GM18951 (cell line): ENCODE results near the gene ADGB.

Experiments used
- POLR2A ChIP-seq: IDR thresholded peaks from 4 replicates; pipeline ENCODE4 v1.6.1; 2011; ENCODE audit warnings: mild to moderate bottlenecking; ENCODE audit not compliant: insufficient read length, insufficient read depth; ENCODE audit errors: extremely low read depth
- in situ Hi-C: fragments of 300-500 bp; cut with MboI; formaldehyde crosslinking; loops from one replicate; pipeline ENCODE4 v1.12.0; 2022; ENCODE audit warnings: low sequenced_read_pairs, mixed read lengths, inconsistent platforms; ENCODE audit not compliant: unreplicated experiment

Gene ADGB

GRCh38 chr6:146857980-146858347 is 259.2 kb downstream of the ADGB start:
- in situ Hi-C loops: loop anchor here (25.0 kb wide), 1 partner anchor 429 kb away; no protein-coding TSS in a partner anchor
- TF ChIP-seq POLR2A: no peak

GRCh38 chr6:146859206-146859605 is 260.4 kb downstream of the ADGB start:
- in situ Hi-C loops: loop anchor here (25.0 kb wide), 1 partner anchor 428 kb away; no protein-coding TSS in a partner anchor
- no peak for TF ChIP-seq POLR2A

DNA sequence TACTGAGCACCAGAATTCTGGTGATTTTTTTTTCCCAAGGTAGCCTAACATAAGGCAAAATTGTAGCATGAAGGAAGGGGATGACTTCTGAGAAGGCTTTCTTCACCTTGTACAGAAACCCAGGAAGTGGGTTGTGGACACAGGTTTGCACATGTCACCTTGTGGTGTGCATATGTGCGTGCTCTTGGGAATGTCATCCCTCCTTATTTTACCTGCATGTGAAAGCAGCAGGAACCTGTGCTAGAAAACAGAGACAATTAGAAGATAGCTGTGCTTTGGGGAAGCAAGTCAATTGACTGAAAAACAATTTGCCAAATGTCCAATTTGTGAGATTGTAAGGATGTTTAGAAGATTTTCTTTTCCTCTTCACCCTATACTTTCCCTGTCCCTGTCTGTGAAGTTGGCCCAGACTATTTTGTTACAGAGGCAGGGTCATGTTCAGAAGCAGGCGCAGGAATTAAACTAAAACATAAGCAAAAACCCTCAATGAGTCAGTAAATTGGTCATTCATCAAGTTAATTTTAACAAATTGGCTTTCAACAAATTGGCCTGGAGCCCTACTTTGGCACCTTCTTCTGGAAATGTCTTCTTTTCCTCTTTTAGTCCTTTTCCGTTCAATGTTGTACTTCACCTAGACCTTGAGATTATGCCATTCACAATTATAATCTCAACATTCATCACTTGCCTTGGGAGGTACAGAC is 261.2 kb downstream of the ADGB start:
- TF ChIP-seq POLR2A: no peak
- in situ Hi-C loops: loop anchor here (25.0 kb wide), 1 partner anchor 427 kb away; no protein-coding TSS in a partner anchor

DNA sequence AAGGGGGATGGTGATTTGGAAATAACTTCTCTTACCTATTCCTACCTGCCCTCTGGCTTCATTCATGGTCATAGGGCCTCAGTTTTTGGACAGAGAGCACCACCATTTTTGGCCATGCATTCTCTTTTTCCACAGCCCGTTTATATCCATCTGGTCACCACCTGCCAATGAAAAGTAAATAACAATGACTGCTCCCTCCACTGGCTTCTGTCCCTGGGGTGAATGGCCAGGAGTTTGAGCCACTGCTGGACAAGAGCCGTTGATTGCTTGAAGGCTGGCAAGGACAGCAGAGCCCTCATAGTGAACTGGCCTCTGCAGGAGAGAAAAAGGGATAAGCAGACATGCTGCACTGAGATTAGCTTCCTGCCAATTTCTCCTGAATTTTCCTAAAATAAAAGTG is 261.8 kb downstream of the ADGB start:
- no peak for TF ChIP-seq POLR2A
- in situ Hi-C loops: loop anchor here (25.0 kb wide), 1 partner anchor 427 kb away; no protein-coding TSS in a partner anchor

DNA sequence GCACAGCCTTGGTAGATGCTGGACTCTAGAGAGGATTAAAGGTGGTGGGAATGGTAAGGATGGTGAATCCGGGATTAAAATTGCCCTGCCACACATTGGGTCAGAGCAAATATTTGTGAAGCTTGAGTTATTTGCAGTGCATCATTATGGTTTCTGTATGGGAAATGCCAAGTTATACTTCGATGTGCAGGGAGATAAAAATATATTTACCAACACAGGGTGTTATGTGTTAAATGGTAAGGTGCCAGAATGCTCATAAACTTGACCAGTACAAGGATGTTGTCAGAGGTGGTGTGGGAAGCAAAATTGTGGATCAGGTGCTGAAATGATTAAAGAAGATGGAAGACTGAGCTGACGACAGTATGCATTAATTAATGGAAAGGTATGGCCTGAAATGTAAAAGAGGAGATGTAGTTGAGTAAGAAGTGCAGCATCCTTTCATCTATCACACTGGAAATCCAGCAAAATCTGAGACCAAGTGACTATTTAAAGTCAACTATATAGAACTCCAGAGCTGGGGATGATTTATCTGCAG is 262.3 kb downstream of the ADGB start:
- no peak for TF ChIP-seq POLR2A
- in situ Hi-C loops: loop anchor here (25.0 kb wide), 1 partner anchor 426 kb away; no protein-coding TSS in a partner anchor

- no peak for TF ChIP-seq POLR2A
- in situ Hi-C loops: loop anchor here (25.0 kb wide), 1 partner anchor 426 kb away; no protein-coding TSS in a partner anchor
Observed at GRCh38 chr6:146861716-146862115, 262.9 kb downstream of the ADGB start.

DNA sequence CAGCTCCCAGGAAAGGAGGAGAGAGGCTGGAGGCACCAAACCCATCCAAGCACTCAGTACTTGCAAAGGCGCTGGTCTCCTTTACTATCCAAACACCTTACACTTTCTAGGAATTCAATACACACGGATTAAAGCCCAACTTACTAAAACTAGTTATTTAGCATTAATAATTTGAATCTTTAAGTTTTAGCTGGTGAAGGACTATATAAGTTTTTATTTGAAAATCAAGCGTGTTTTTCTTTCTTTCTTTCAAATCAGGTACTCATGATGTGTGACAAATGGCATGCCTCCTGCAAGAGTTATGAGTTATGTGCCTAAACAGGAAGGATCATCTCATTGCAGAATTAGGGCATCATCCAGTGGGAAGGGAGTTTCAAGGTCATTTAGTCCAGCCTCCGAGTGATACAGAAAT is 263.7 kb downstream of the ADGB start:
- in situ Hi-C loops: loop anchor here (25.0 kb wide), 1 partner anchor 425 kb away; no protein-coding TSS in a partner anchor
- no peak for TF ChIP-seq POLR2A

- TF ChIP-seq POLR2A: no peak
- in situ Hi-C loops: loop anchor here (25.0 kb wide), 1 partner anchor 423 kb away; no protein-coding TSS in a partner anchor
Observed at GRCh38 chr6:146864300-146864699, 265.5 kb downstream of the ADGB start.

- no peak for TF ChIP-seq POLR2A
- in situ Hi-C loops: loop anchor here (25.0 kb wide), 1 partner anchor 422 kb away; no protein-coding TSS in a partner anchor
Observed at GRCh38 chr6:146864885-146865284, 266.1 kb downstream of the ADGB start.
